ENCODE data around the gene CTTNBP2. TPM values are rescaled to one million over a fixed set of nuclear protein-coding genes. Genes with fewer than 3 reads are reported as not detected.

CTTNBP2 gene
- 1 to 10 TPM; 5.7 to 8.3 TPM for total RNA-seq

- no peaks in the 10 kb centered on the region for H3K36me3 ChIP-seq
- H3K27ac ChIP-seq: peak within 1 kb of the TSS; percentile 73 to 77
- WGBS: 2% methylated on average over 62 of the region's 87 CpGs
- intact Hi-C loops (cut with DNase I): loop anchor here (5.0 to 10.0 kb wide), 2 partner anchors 121 to 321 kb away; no protein-coding TSS in a partner anchor
- TF ChIP-seq, protein P1, sequence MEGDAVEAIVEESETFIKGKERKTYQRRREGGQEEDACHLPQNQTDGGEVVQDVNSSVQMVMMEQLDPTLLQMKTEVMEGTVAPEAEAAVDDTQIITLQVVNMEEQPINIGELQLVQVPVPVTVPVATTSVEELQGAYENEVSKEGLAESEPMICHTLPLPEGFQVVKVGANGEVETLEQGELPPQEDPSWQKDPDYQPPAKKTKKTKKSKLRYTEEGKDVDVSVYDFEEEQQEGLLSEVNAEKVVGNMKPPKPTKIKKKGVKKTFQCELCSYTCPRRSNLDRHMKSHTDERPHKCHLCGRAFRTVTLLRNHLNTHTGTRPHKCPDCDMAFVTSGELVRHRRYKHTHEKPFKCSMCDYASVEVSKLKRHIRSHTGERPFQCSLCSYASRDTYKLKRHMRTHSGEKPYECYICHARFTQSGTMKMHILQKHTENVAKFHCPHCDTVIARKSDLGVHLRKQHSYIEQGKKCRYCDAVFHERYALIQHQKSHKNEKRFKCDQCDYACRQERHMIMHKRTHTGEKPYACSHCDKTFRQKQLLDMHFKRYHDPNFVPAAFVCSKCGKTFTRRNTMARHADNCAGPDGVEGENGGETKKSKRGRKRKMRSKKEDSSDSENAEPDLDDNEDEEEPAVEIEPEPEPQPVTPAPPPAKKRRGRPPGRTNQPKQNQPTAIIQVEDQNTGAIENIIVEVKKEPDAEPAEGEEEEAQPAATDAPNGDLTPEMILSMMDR (IDR thresholded peaks at IDR 0.05): no peak
- TF ChIP-seq POLR2A (IDR thresholded peaks at IDR 0.05) (no peak), POLR2AphosphoS5 (IDR thresholded peaks at IDR 0.05) (no peak)
- H3K27me3 ChIP-seq (replicated peaks; ENCODE audit: insufficient read depth): no peaks in the 10 kb centered on the region
- no peaks in the 10 kb centered on the region for H3K9me3 ChIP-seq
- DNase-seq (ENCODE audit: low spot score): peak; percentile 27
- no peaks in the 10 kb centered on the region for H3K4me1 ChIP-seq (replicated peaks)
- peak within 1 kb of the TSS; percentile 73 to 76 for H3K4me3 ChIP-seq
Measured at GRCh38 chr7:117873310-117874190, at the start of gene CTTNBP2. CTTNBP2 (minus strand) TSS chr7:117873441; CDS start chr7:117873415, 26 bp downstream.

DNA sequence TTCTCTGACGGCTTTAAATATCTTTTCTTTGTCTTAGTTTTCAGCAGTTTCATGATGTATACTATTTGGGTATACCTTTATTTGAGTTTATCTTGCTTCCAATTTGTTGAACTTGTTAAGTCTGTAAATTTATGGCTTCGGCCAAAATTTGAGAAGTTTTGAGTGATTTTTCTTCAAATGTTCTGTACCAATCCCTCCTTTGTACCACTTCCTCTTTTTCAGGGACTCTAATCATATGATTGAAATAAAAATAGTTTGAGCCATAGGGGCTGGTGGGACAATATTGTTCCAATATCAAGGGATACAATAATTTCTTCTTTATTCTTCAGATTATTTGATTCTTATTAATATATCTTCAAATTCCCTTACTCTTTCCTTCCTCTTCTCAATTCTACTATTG is 43.1 kb upstream of the CTTNBP2 start:
- WGBS: 95% methylated on average over 2 of the region's 2 CpGs
- Histone ChIP-seq H3K36me3 (no peaks in the 10 kb centered on the region), H3K27me3 (replicated peaks; ENCODE audit: insufficient read depth) (no peaks in the 10 kb centered on the region), H3K9me3 (no peaks in the 10 kb centered on the region), H3K27ac (no peak overlapping the region), H3K4me1 (replicated peaks) (no peaks in the 10 kb centered on the region), H3K4me3 (no peak overlapping the region)
- no peak for DNase-seq (ENCODE audit: low spot score)
- TF ChIP-seq POLR2AphosphoS5 (IDR thresholded peaks at IDR 0.05): no peak
- TF ChIP-seq, protein P1 (IDR thresholded peaks at IDR 0.05): no peak
- intact Hi-C loops (cut with DNase I): no loop called here

- Histone ChIP-seq H3K27ac (no peak overlapping the region), H3K4me3 (no peak overlapping the region), H3K36me3 (no peaks in the 10 kb centered on the region), H3K4me1 (replicated peaks) (no peaks in the 10 kb centered on the region), H3K9me3 (no peaks in the 10 kb centered on the region), H3K27me3 (replicated peaks; ENCODE audit: insufficient read depth) (no peaks in the 10 kb centered on the region)
- TF ChIP-seq, protein P1 (IDR thresholded peaks at IDR 0.05): no peak
- no peak for TF ChIP-seq POLR2AphosphoS5 (IDR thresholded peaks at IDR 0.05)
- TF ChIP-seq POLR2A (IDR thresholded peaks at IDR 0.05): no peak
- intact Hi-C loops (cut with DNase I): no loop called here
- no peak for DNase-seq (ENCODE audit: low spot score)
- WGBS: 96% methylated on average over 2 of the region's 2 CpGs
Measured at GRCh38 chr7:117912421-117912820, 39.2 kb upstream of the CTTNBP2 start.

DNA sequence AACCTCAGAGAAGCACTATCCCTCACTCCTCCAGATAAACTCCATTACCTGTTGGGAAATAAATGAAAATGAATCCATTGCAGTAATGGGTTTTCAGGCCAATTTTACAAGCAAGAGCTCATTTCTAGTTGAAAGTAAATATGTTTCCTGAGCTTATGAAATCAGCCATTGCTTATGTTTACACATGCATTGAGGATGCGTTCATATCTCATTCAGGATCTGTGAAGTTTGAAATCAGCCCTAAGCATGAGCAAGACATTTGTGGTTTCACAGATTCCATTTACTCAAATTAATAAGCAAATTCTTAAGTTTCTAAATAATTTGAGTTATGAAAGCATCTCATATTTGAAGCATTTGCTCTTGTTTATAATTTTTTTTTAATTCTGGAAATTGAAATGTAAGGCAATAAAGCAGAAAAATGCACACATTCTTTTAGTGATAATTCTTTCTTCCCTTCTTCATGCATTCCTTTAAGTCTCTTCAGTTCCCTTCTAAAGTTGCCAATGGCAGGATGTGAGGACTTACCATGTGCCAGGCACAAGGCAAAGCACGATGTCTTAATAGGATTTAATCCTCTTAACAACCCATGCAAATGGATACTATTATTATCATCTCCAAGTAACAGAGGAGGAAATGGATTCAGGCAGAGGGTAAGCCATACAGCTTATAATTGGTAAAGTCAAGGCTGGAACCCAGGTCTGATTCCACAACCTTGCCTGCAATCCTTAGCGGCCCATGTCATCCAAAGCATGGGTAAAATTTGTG is 35.0 kb upstream of the CTTNBP2 start:
- WGBS: 65% methylated on average over 3 of the region's 3 CpGs
- no peaks in the 10 kb centered on the region for H3K4me1 ChIP-seq (replicated peaks)
- H3K9me3 ChIP-seq: no peaks in the 10 kb centered on the region
- TF ChIP-seq POLR2AphosphoS5 (IDR thresholded peaks at IDR 0.05): no peak
- no peak for TF ChIP-seq POLR2A (IDR thresholded peaks at IDR 0.05)
- TF ChIP-seq, protein P1 (IDR thresholded peaks at IDR 0.05): no peak
- no peak overlapping the region for H3K27ac ChIP-seq
- DNase-seq (ENCODE audit: low spot score): no peak
- no peak overlapping the region for H3K4me3 ChIP-seq
- H3K27me3 ChIP-seq (replicated peaks; ENCODE audit: insufficient read depth): no peaks in the 10 kb centered on the region
- no peaks in the 10 kb centered on the region for H3K36me3 ChIP-seq
- intact Hi-C loops (cut with DNase I): no loop called here

All from prostate gland (tissue), 2 donors.